ENCODE results near the gene EIF2B2. TPM values are rescaled to one million over a fixed set of nuclear protein-coding genes. Genes with fewer than 3 reads are reported as not detected.

The EIF2B2 gene
- polyA plus RNA-seq (ENCODE audit: insufficient read length), result 63.3 TPM
- long read RNA-seq, donor 1, full-length matches to known transcripts, result 15 of 22 reads
- long read RNA-seq, donor 1, partial matches to known transcripts, result 7 of 22 reads
- long read RNA-seq, donor 1, other reads (novel, unspliced or antisense), result 0 of 22 reads
- long read RNA-seq, donor 2, full-length matches to known transcripts, result 10 of 18 reads
- long read RNA-seq, donor 2, partial matches to known transcripts, result 8 of 18 reads
- long read RNA-seq, donor 2, other reads (novel, unspliced or antisense), result 0 of 18 reads
- long read RNA-seq, donor 3, full-length matches to known transcripts, result 13 of 18 reads
- long read RNA-seq, donor 3, partial matches to known transcripts, result 5 of 18 reads
- long read RNA-seq, donor 3, other reads (novel, unspliced or antisense), result 0 of 18 reads
- long read RNA-seq, donor 4, result 0 reads
- long read RNA-seq, donor 5, full-length matches to known transcripts, result 28 of 46 reads
- long read RNA-seq, donor 5, partial matches to known transcripts, result 18 of 46 reads
- long read RNA-seq, donor 5, other reads (novel, unspliced or antisense), result 0 of 46 reads
- long read RNA-seq, donor 6, full-length matches to known transcripts, result 14 of 14 reads
- long read RNA-seq, donor 6, partial matches to known transcripts, result 0 of 14 reads
- long read RNA-seq, donor 6, other reads (novel, unspliced or antisense), result 0 of 14 reads
- long read RNA-seq, donor 7, full-length matches to known transcripts, result 16 of 36 reads
- long read RNA-seq, donor 7, partial matches to known transcripts, result 20 of 36 reads
- long read RNA-seq, donor 7, other reads (novel, unspliced or antisense), result 0 of 36 reads
- long read RNA-seq, donor 8, full-length matches to known transcripts, result 12 of 12 reads
- long read RNA-seq, donor 8, partial matches to known transcripts, result 0 of 12 reads
- long read RNA-seq, donor 8, other reads (novel, unspliced or antisense), result 0 of 12 reads

DNA sequence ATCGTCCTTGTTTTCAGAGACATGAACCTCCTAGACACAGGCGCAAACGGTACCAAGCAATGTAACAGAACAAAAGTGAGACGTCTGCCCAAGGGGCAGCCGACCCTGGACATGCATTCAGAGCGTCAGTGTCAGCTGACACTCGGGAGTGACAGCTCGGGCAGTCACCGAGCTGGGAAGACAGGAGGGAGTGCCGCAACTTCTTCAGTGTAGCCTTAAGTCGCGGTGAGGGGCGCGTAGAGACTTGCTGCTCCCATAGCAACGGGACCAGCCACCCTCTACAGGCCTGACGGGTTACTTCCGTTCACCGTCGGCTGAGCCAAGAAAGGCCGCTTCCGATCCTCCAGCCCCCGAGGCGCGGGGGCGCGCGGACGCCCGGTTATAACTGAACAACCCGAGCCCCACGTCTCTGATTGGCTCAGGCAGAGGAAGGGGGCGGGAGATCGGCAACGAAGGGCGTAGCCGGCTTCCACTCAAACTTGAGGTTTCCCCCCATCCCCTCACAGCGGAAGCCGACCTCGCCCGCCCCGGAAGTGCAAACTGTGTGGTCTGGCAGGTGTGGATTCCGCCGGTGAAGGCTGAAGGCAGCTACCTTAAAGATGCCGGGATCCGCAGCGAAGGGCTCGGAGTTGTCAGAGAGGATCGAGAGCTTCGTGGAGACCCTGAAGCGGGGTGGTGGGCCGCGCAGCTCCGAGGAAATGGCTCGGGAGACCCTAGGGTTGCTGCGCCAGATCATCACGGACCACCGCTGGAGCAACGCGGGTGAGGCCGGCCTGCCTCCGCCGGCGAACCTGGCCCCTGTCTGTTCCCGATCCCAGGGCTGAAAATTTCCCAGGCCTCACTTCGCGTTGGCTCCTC is at the start of gene EIF2B2:
EIF2B2 (plus strand) TSS at position 530 of the 858 bp plus-strand sequence; CDS start at position 600, 70 bp downstream.
- peak; percentile 98 for DNase-seq

DNA sequence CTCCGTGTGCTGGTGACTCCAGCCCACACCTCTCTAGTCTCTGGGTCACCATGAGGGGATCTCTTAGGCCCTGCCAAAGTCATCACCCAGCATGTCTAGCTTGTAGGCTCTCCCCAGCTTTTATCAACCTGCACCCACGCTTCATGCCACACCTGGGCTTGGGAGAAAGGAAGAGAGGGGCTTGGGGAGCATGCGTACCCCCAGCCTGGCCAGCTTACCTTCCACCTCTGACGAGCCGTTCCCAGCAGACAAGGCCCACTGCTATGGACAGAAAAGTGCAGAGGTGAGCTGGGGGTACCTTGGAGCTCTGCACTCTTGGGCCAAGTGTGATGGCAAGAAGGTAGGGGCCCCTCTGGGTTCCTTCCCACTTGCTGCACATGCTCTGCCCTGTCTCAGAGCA is 49.0 kb upstream of the EIF2B2 start:
- no peak for DNase-seq

DNA sequence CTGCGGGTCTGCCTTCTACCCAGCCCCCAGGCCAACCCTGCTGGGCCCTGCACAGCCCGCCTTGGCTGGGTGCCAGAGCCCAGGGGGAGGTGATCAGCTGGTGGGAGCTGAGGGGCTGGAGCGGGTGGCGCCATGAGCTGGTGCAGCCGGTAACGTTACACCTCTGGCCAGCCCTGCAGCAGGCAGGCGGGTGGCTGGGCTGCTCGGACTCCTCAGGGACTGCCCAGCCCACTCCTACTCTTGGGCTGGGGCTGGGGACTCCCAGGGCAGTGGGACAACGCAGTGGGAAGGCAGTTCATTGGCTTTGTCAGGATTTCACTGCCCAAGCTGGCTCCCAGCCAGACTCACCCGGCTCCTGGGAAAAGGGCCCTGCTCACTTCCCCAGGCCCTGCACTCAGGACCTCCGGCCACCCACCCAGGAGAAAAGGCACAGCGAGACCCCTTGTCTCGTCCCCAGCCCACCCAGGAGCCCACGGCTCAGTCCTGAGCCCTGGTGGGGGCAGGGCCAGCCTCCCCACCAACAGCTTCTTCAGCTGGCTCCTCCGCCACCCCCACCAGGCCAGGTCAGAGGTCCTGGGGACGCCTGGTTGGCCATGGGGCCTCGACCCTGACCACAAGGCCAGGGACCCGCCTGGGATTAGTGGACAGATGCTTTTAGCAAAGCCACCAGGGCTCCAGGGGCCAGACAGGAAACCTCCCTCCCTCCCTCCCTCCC is 48.3 kb upstream of the EIF2B2 start:
- peak; percentile 75 for DNase-seq

DNA sequence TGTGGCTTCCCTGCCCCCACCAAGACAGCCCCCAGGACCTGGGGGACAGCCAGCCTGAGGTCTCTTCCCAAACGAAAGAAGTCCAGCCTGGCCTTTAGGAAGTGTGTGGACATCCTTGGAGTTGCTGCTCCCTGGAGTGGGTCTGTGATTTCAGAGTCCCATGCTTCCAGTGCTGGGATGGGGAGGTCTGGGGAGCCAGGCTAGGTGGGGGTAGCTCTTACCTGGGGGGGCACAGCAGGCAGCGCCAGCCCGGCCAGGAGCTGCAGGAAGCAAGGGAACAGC is 47.8 kb upstream of the EIF2B2 start:
- DNase-seq, result no peak

DNA sequence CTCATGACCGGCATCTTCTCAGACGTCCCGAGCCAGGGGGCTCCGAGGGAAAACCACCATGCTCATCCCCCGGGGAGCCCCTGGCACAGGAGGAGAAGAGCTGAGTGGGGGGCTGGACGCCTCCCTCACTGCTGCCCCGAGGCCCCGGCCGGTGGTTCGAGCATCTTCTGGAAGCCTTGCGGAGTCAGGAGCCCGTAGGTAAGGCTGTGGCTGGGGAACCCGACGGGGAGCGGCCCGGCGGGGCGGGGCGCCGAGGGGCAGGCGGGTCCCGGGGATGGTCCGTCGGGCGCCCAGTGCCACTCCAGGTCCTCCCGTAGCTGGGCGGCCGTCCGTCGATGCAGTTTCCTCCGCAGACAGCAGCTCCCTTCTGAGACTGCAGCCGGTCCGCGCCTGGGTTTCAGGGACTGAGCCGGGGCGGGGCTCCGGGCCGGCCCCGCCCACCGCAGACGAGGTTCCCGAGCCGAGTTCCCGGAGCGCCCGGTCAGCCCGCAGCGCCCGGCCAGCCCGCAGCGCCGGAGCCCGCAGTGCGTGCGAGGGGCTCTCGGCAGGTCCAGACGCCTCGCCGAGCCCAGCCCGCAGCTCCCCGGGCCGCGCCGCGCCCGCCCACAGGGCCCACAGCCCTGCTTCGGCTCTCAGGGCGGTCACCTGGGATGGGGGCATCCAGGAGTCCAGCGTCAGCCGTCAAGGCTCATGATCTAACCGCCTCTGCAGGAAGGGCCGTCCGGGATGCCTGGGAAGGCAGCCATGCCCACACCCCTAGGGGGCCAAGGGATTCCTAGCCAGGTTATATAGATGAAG is 47.3 kb upstream of the EIF2B2 start, which contains the start of gene PGF:
PGF (minus strand) TSS at position 369 of the 798 bp plus-strand sequence; CDS start at position 14, 355 bp downstream.
- no peak for DNase-seq

DNA sequence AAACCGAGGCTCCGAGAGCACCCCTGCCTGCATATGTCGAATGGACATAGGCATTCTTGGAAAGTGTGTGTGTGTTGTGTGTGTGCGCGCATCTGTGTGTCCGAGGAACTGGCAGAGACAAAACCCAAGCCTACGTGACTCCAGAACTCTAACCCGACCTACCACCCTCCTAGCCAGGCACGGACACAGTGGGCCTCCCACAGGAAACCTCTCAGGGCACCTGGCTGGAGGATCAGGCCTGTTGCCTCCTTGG is 46.8 kb upstream of the EIF2B2 start:
- no peak for DNase-seq

DNA sequence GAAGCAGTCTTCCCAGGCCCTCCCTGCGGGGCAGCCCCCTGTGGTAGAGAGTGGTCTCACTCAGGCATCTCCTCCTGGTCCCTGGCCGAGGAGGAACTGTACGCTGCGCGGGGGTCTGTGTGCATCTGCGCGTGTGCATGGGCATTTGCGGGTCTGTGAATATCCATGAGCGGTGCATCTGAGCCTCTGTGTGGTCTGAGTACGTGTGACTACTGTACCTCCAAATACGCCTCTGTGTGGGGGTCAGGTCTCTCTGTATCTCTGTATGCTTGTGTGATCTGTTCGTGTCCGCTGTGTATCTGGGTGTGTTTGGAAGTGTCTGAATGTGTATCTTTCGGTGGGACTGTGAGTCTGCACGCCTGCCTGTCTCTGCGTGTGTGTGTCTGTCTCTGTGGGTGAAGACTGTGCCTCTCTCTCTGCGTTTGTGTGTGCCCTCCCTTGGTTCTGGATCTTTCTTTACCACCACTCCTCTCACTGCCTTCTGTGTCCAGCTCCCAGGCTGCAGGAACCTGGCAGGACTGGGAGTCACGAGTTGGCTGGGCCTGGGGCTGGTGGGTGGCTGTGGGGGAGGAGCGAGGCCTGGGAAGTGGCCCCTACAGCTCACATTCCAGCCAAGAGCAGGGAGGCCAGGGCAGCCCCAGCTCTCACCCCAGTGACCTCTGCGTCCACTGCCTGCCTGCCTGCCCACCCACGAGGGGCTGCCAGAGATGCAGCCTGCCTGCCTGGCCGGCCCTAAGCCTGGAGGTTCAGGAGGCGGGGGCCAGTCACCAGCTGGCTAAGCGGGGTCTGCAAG is 46.2 kb upstream of the EIF2B2 start:
- DNase-seq, result no peak

DNA sequence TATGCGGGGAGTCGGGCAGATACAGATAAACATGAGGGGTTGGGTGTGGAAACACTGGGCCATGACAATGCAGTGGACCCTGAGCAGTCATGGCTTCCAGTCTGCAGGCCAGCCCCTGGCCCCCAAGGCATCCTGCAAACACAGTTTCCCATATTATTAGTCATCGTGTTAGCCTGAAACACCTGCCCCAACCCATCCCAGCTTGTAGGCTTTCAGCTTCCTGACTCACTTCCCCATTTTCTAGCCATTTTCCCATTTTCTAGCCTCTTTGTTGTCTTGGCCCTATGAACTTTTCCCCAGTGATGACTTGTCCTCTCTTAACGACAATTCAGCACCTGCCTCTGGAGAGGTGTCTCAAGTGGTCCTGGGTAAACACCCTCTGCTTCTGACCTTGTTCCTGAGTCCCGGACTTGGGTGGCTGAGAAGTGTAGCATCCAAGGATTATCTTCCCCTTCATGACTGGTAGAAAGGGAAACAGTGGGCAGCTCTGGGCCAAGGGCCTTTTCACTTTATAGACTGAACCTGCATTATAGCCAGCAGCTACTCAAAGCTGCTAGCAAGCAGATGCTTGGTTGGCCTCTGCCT is 43.0 kb upstream of the EIF2B2 start:
- no peak for DNase-seq

DNA sequence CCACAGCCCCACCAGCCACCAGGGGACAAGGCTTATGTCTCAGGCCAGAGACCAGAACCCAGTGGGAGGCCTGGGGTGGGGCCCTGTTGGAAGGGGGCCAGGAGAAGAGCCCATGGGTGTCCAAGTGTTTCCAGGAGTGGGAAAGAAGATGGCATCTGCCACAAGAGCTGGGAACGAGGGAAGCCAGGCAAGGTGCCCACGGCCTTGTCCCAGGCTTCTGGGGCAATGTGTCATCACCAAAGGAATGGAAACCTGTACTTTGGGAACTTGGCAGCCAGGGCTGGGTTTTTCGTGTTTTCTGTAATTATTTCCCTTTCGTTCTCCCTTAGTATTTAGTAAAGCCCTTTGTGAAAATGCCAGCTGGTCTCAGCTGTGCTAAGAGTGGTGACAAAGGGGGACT is 42.0 kb upstream of the EIF2B2 start:
- DNase-seq, result no peak

DNA sequence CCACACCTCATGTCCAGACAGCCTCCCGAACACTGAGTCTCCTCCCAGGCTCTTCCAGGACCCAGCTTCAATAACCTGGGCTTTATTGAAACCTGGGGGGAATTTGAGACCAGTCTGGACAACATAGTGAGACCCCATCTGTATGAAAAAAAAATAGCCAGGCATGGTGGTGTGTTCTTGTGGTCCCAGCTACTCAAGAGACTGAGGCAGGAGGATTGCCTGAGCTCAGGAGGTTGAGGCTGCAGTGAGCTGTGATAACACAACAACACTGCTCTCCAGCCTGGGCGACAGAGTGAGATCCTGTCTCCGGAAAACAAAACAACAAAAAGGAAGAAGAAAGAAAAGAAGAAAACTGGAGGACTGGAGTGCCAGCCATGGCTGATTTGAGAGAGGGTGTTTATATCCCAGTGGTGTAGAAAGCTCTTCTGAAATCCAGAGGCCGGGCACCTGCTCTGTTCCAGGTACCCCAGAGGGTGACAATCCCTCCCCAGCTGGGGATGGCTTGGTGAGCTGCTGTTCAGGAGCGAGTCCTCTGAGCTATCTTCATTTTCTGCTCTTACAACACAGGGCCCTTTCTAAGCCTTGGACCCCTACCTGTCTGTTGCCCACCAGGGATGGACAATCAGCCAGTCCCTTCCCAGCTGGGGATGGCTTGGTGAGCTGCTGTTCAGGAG is 41.3 kb upstream of the EIF2B2 start:
- DNase-seq, result no peak

DNA sequence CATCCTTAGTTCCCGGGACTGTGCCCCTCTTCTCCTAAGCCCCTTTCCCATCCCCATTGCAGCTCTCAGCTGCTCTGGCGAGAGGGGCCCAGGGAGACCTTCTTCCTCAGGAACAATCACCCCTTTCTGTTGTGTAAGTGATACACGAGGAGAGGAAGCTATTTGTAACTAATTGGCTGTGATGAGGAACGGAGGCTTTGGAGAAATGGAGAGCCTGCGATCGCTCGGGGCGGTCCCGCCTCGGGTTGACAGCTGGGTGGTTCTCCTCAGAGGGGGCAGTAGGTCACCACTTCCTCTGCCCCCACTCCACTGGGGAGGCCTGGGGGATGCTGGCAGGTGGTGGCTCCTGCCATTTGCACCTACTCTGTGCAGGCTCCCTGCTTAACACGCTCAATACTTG is 40.7 kb upstream of the EIF2B2 start:
- DNase-seq, result no peak

DNA sequence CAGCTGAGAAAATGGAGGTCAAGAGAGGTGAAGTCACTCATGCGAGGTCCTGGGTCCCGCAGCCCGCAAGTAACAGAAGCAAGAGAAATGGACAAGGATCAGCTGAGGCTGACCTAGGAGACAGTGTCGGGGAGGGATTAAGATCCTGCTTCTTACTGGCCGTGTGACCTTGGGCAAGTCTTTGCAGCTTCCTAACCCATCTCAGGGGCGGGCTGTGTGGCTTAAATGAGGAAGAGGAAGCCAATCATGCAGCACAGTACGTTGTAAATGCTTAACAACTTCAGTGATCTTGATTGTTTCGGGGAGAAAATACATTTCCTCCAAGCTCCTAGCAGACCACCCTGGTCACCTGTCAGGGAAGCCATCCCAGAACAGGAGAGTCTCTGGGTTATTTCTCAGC is 40.2 kb upstream of the EIF2B2 start:
- DNase-seq, result no peak

DNA sequence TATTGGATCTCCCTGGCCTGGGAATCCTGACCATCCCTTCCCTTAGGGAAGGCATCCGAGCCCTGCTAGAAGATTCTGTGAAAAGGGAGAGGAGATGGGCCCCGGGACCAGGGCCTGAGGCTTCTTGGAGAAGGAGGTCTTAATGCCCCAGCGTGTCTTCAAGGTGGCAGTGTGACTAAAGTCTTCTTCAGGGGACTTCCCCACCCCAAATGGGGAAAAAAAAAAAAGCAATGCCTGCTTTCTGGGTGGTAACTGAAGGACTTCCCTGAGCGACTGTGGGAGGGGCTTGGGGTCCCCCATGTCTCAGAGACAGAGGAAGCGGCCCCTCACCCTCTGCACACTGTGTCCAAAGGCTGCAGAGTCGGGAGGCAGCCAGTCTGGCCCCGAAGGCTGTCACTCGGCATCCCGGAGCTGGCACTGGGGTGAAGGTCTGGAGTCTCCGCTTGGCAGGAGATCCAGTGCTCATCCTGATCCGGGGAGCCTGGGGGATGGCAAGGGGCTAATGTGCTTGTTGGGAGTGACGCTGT is 39.5 kb upstream of the EIF2B2 start:
- DNase-seq, result no peak

DNA sequence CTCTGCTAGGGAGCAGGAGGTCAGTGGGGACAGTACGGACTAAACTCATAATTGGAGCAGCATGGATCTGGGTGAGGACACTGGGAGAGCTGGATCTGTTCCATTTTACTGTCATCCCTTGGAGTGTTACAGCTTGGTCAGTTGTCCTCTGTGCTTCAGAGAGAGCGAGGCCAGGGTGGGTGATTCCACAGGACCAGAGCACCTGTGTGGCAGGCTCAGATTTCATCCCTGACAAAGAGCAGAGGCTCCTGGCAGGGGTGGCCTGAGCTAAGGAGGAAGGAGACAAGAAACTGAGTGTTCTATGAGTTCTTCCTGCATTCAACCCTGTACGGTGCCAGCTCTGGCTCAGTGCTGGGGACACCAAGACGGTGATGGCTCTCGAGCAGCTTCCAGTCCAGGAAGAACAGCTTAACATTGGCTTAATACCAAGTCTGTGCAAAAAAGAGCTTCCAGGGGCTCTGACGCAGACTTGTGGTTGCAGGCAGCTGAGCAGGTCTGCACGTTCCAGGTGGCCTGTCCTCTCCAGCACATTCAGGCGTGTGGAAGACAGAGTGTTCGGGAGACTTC is 38.9 kb upstream of the EIF2B2 start:
- DNase-seq, result no peak

DNA sequence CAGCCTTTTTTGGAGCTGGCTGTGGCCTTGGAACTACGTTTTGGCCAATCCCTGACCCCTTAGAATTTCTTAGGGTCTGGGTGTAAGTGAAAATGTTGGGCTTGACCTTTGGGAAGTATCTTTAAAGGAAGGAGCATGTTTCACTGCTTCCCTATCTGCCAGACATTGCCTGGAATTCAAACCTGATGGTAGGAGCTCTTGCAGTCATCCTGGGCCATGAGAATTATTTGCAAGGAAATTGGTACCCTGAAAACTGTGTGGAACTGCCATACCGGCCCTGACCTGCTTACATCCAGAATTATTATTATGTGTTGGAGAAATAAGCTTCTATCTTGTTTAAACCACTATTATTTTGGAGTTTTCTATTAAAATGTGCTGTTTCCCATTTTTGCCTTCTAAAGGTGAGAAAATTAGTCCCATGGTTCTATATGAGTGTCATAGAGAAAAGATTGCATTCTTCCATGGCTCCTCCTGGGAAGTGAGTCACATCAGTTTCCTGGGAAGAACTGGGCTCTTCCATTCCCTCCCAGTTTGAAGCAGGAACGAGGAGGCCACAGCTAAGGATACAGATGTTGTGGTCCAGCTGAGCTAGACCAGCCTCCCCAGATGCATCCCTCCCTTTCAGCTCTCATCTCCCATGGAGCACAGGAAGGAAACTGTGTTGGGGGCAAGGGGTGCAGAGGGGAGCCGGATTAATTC is 37.8 kb upstream of the EIF2B2 start:
- DNase-seq, result no peak

DNA sequence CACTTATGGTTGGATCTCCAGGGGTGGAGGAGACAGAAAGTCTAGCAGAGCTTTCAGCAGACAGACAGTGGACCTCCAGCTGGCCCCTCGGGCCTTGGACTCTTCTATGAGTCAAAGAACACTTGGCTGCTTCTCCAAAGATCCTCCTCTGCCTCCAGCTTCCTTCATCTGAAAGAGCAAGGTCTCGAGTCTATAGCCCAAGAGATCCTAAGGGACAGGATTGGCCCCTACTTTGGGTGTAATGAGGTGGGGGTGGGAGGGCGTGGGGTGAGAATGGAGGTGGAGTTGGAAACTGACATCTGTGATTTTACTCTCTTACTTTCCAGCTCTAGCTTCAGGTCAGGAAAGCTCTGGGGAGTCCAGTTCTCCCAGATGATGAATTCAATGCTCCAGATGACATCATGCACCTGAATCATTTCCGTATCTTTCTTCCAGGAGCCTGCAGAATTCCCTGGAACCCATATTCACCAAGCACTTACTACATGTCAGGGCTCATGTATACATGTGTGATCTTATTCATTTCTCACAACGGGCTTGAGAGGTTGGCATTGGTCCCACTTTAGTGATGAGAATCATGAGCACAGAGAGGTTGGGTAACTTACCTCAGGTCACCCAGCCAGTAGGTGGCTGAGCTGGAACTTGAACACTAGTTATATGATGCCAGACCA is 37.1 kb upstream of the EIF2B2 start:
- no peak for DNase-seq

DNA sequence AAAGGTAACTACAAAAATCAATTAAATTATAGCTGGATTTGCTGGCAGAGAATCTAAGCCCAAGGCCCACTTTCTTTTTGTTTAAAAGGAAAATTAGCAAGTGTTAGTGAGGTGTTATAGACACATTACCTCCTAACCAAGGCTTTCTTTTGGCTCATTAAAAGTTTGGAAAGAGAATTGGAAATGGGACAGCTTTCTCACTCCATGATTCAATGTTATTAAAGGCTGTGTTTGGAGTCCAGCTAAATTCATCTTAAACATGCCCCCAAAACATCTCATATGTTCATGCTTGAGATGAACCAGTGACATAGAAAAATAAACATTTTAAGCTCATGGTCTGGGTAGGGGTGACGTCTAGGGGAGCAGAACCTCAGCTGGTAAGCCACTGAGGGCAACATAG is 33.9 kb upstream of the EIF2B2 start:
- DNase-seq, result no peak

All from left kidney (tissue), 8 donors.